Liver (tissue), 9 donors: ENCODE results near the gene PPP2R2B. TPM values are rescaled to one million over a fixed set of nuclear protein-coding genes. Genes with fewer than 3 reads are reported as not detected.

Experiments used
- DNase-seq: peaks from one replicate; pipeline ENCODE4 v3.0.0-alpha.2; 2017; ENCODE audit warnings: low spot score
- H3K27ac ChIP-seq, 2 donors: one replicate each; pipeline ENCODE4 v1.7.0; 2013; ENCODE audit warnings: inconsistent platforms in 2 of 2, low read length in 2 of 2, control low read depth in 1 of 2, low read depth in 1 of 2, mild to moderate bottlenecking in 1 of 2
- H3K27me3 ChIP-seq, 4 donors: one replicate each; pipeline versions ENCODE4 v1.6.1 to v1.7.0; 2013; ENCODE audit warnings: low read length in 3 of 4, inconsistent platforms in 1 of 4, mild to moderate bottlenecking in 1 of 4, moderate library complexity in 1 of 4; ENCODE audit not compliant: control insufficient read depth in 4 of 4, insufficient read depth in 4 of 4
- H3K36me3 ChIP-seq, 4 donors: one replicate each; pipeline versions ENCODE4 v1.6.1 to v1.7.0; 2013; ENCODE audit warnings: low read length in 3 of 4, mild to moderate bottlenecking in 3 of 4, low read depth in 1 of 4, moderate library complexity in 1 of 4; ENCODE audit not compliant: control insufficient read depth in 4 of 4, insufficient read depth in 3 of 4
- H3K4me1 ChIP-seq, 4 donors: one replicate each; pipeline versions ENCODE4 v1.6.1 to v1.7.0; 2013; ENCODE audit warnings: low read length in 3 of 4, mild to moderate bottlenecking in 3 of 4, moderate library complexity in 1 of 4; ENCODE audit not compliant: control insufficient read depth in 4 of 4, insufficient read depth in 4 of 4
- H3K4me3 ChIP-seq, 3 donors: one replicate each; pipeline versions ENCODE4 v1.6.1 to v1.7.0; 2013; ENCODE audit warnings: low read length in 3 of 3, control low read depth in 1 of 3, low read depth in 1 of 3, mild to moderate bottlenecking in 1 of 3
- H3K9ac ChIP-seq, 2 donors: one replicate each; pipeline ENCODE4 v1.7.0; 2013; ENCODE audit warnings: low read length in 2 of 2, mild to moderate bottlenecking in 2 of 2, moderate library complexity in 2 of 2, control low read depth in 1 of 2, low read depth in 1 of 2
- H3K9me3 ChIP-seq, 4 donors: one replicate each; pipeline versions ENCODE4 v1.6.1 to v1.7.0; 2013; ENCODE audit warnings: low read length in 3 of 4; ENCODE audit not compliant: control insufficient read depth in 4 of 4
- ATF3 ChIP-seq: IDR thresholded peaks from 2 replicates; pipeline ENCODE4 v1.6.1; 2016; ENCODE audit warnings: antibody characterized with exemption
- CTCF ChIP-seq: fragments of 150-350 bp; IDR thresholded peaks from 2 replicates; pipeline ENCODE4 v1.5.1; 2017; ENCODE audit warnings: improper control_type of control experiment, low read depth, low read length; ENCODE audit not compliant: missing input control
- EGR1 ChIP-seq, 2 donors: IDR thresholded peaks; 2 replicates each; pipeline ENCODE4 v1.6.1; 2016 to 2018; ENCODE audit warnings: antibody characterized with exemption in 2 of 2, low read depth in 2 of 2
- FOXA1 ChIP-seq: IDR thresholded peaks from 2 replicates; pipeline ENCODE4 v1.6.1; 2016; ENCODE audit warnings: antibody characterized with exemption
- GABPA ChIP-seq, 2 donors: IDR thresholded peaks in 1 of 2; conservative IDR thresholded peaks in 1 of 2; 2 replicates each; pipeline ENCODE4 v1.6.1; 2016; ENCODE audit warnings: antibody characterized with exemption in 2 of 2, mild to moderate bottlenecking in 1 of 2, moderate library complexity in 1 of 2
- HNF4A ChIP-seq, 2 donors: conservative IDR thresholded peaks; 2 replicates each; pipeline ENCODE4 v1.6.1; 2016; ENCODE audit warnings: antibody characterized with exemption in 2 of 2, mild to moderate bottlenecking in 2 of 2
- JUND ChIP-seq, 2 donors: IDR thresholded peaks; 2 replicates each; pipeline ENCODE4 v1.6.1; 2016; ENCODE audit warnings: antibody characterized with exemption in 2 of 2
- NR2F2 ChIP-seq: IDR thresholded peaks from 2 replicates; pipeline ENCODE4 v1.6.1; 2016; ENCODE audit warnings: antibody characterized with exemption
- RAD21 ChIP-seq, 2 donors: IDR thresholded peaks; 2 replicates each; pipeline ENCODE4 v1.6.1; 2016; ENCODE audit warnings: antibody characterized with exemption in 2 of 2, mild to moderate bottlenecking in 2 of 2
- REST ChIP-seq: IDR thresholded peaks from 2 replicates; pipeline ENCODE4 v1.6.1; 2016; ENCODE audit warnings: antibody characterized with exemption, mild to moderate bottlenecking
- RXRA ChIP-seq, 2 donors: IDR thresholded peaks; 2 replicates each; pipeline ENCODE4 v1.6.1; 2017 to 2018; ENCODE audit warnings: antibody characterized with exemption in 2 of 2, mild to moderate bottlenecking in 1 of 2
- SP1 ChIP-seq: IDR thresholded peaks from 2 replicates; pipeline ENCODE4 v1.6.1; 2018; ENCODE audit warnings: antibody characterized with exemption, mild to moderate bottlenecking
- TAF1 ChIP-seq: conservative IDR thresholded peaks from 2 replicates; pipeline ENCODE4 v1.6.1; 2016; ENCODE audit warnings: antibody characterized with exemption, mild to moderate bottlenecking
- WGBS: extraction: QIAGEN DNeasy Blood & Tissue Kit; methylation state at CpG from one replicate; pipeline ENCODE4 v1.1.7; 2013; 5-methylcytosine and 5-hydroxymethylcytosine counted together
- polyA plus RNA-seq, 2 donors: library from polyadenylated mRNA; stranded (reverse) in 1 of 2; unstranded in 1 of 2; fragments of 200-250 nt in 1 of 2; fragments of >200 nt in 1 of 2; fragmentation: Nextera tagmentation in 1 of 2; extraction: Ambion mirVana in 1 of 2; gene quantifications; one replicate each; pipeline versions ENCODE4 v1.2.1 to v1.2.3, GENCODE V29; 2013 to 2015
- total RNA-seq, 2 donors: library from RNA; depleted of rRNA; stranded (reverse); fragments of >200 nt; gene quantifications; one replicate each; pipeline ENCODE4 v1.2.3, GENCODE V29; 2014
- donor health status: healthy.
- donor health status: healthy.
- donor health status: healthy.
- donor health status: healthy.
- donor health status: healthy.

The PPP2R2B gene
- total and polyA plus RNA-seq, 4 donors: 0.15 to 6.3 (median 0.40) TPM

- no peaks in the 10 kb centered on the region for H3K27me3 ChIP-seq
- TF ChIP-seq RAD21 (IDR thresholded peaks at IDR 0.05) (no peak), JUND (IDR thresholded peaks at IDR 0.05) (no peak), SP1 (no peak), NR2F2 (no peak), TAF1 (no peak)
- no peaks in the 10 kb centered on the region for H3K9me3 ChIP-seq
- H3K27ac ChIP-seq: no peak overlapping the region
- WGBS: 64% methylated on average over 2 of the region's 2 CpGs
- peaks cover 0 to 1% (median 0%) of the 10 kb centered on the region in 4 donors for H3K4me1 ChIP-seq
- H3K4me3 ChIP-seq: no peak overlapping the region
- H3K36me3 ChIP-seq: no peaks in the 10 kb centered on the region
- no peak overlapping the region for H3K9ac ChIP-seq
- no peak for DNase-seq
Observed at GRCh38 chr5:146840016-146840415, 38.5 kb downstream of the PPP2R2B start.

- H3K4me1 ChIP-seq: peaks cover 0 to 1% (median 0%) of the 10 kb centered on the region in 4 donors
- no peaks in the 10 kb centered on the region for H3K36me3 ChIP-seq
- TF ChIP-seq GABPA (IDR thresholded peaks at IDR 0.05 in 1 of 2, conservative IDR thresholded peaks at IDR 0.05 in 1 of 2) (no peak), NR2F2 (no peak), REST (no peak), CTCF (no peak), RXRA (IDR thresholded peaks at IDR 0.05) (peak in 1 of 2 donors; percentile 25), FOXA1 (no peak), EGR1 (IDR thresholded peaks at IDR 0.05; ENCODE audit: low read depth in 2 of 2) (no peak), JUND (IDR thresholded peaks at IDR 0.05) (no peak), ATF3 (no peak), HNF4A (conservative IDR thresholded peaks at IDR 0.05) (peak in 1 of 2 donors; percentile 31)
- no peak overlapping the region for H3K9ac ChIP-seq
- DNase-seq: no peak
- H3K27me3 ChIP-seq: no peaks in the 10 kb centered on the region
- H3K9me3 ChIP-seq: no peaks in the 10 kb centered on the region
- WGBS: 26% methylated on average over 3 of the region's 3 CpGs
- H3K4me3 ChIP-seq: no peak overlapping the region
- no peak overlapping the region for H3K27ac ChIP-seq
Observed at GRCh38 chr5:146836226-146836842, 42.2 kb downstream of the PPP2R2B start.
